Measurements from ENCODE around the gene CDX1.

The CDX1 gene

DNA sequence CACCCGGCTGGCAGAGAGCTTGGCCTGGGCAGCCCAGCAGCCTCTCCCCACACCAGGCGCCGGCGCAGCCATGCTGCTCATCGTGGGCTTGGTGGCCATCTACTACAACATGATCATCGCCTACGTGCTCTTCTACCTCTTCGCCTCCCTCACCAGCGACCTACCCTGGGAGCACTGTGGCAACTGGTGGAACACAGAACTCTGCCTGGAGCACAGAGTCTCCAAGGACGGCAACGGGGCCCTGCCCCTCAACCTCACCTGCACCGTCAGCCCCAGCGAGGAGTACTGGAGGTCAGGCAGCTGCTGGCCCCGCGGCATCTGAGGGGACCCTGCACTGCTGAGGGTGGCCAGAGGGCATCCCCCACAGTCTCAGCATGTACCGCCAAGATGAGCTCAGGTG, 30.4 kb downstream of the CDX1 start:
- peaks cover 47% of the 10 kb centered on the region for H3K27me3 ChIP-seq (ENCODE audit: insufficient read depth, low read length)

DNA sequence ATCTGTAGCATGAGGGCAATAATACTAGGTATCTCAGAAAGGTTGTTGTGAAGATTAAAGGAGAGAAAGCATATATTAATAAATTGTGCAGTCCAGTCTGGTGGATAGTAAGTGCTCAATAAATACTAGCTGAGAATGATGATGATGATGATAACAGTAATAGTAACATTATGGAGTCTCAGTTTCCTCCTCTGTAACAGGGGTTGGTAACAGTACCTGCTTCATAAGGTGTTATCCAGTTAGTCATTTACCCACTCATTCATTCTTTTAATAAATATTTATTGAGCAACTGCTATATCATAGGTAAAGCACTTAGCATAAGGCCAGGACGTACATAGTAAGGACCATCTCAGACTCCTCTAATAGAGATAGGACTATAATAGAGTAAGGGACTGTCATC, 30.9 kb downstream of the CDX1 start:
- Histone ChIP-seq H3K4me3 (ENCODE audit: low read depth, low read length) (no peak overlapping the region), H3K79me2 (ENCODE audit: control insufficient read depth, insufficient read depth, low read length, unreplicated experiment) (no peaks in the 10 kb centered on the region), H3K27me3 (ENCODE audit: insufficient read depth, low read length) (peaks cover 42% of the 10 kb centered on the region), H3K36me3 (ENCODE audit: insufficient read depth, low read length) (no peaks in the 10 kb centered on the region), H3K4me1 (ENCODE audit: control insufficient read depth, insufficient read depth, low read length, unreplicated experiment) (no peaks in the 10 kb centered on the region), H3K27ac (ENCODE audit: low read depth, low read length) (no peak overlapping the region), H2AFZ (ENCODE audit: low read length, unreplicated experiment) (no peak overlapping the region)

More for the DNA sequence above, 30.4 kb downstream of the CDX1 start:
- Histone ChIP-seq H3K79me2 (ENCODE audit: control insufficient read depth, insufficient read depth, low read length, unreplicated experiment) (no peaks in the 10 kb centered on the region), H3K4me3 (ENCODE audit: low read depth, low read length) (no peak overlapping the region), H3K27ac (ENCODE audit: low read depth, low read length) (no peak overlapping the region), H2AFZ (ENCODE audit: low read length, unreplicated experiment) (no peak overlapping the region), H3K36me3 (ENCODE audit: insufficient read depth, low read length) (no peaks in the 10 kb centered on the region), H3K4me1 (ENCODE audit: control insufficient read depth, insufficient read depth, low read length, unreplicated experiment) (no peaks in the 10 kb centered on the region)

DNA sequence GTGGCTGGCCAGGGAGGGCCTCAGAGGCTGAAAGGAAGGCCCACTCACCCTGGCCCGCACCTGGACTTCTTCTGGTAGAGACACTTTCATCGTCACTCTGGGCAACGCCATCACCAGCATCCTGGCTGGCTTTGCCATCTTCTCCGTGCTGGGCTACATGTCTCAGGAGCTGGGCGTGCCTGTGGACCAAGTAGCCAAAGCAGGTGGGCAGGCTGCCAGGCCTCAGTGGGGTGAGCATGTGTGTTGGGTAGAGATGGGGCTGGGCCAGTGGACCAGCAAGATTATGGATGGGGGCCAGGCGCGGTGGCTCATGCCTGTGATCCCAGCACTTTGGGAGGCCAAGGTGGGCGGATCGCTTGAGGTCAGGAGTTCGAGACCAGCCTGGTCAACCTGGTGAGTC, 35.9 kb downstream of the CDX1 start:
- H3K4me1 ChIP-seq (ENCODE audit: control insufficient read depth, insufficient read depth, low read length, unreplicated experiment): no peaks in the 10 kb centered on the region
- peaks cover 23% of the 10 kb centered on the region for H3K27me3 ChIP-seq (ENCODE audit: insufficient read depth, low read length)
- H3K27ac ChIP-seq (ENCODE audit: low read depth, low read length): no peak overlapping the region
- H3K79me2 ChIP-seq (ENCODE audit: control insufficient read depth, insufficient read depth, low read length, unreplicated experiment): no peaks in the 10 kb centered on the region
- H2AFZ ChIP-seq (ENCODE audit: low read length, unreplicated experiment): no peak overlapping the region
- H3K4me3 ChIP-seq (ENCODE audit: low read depth, low read length): no peak overlapping the region
- no peaks in the 10 kb centered on the region for H3K36me3 ChIP-seq (ENCODE audit: insufficient read depth, low read length)

DNA sequence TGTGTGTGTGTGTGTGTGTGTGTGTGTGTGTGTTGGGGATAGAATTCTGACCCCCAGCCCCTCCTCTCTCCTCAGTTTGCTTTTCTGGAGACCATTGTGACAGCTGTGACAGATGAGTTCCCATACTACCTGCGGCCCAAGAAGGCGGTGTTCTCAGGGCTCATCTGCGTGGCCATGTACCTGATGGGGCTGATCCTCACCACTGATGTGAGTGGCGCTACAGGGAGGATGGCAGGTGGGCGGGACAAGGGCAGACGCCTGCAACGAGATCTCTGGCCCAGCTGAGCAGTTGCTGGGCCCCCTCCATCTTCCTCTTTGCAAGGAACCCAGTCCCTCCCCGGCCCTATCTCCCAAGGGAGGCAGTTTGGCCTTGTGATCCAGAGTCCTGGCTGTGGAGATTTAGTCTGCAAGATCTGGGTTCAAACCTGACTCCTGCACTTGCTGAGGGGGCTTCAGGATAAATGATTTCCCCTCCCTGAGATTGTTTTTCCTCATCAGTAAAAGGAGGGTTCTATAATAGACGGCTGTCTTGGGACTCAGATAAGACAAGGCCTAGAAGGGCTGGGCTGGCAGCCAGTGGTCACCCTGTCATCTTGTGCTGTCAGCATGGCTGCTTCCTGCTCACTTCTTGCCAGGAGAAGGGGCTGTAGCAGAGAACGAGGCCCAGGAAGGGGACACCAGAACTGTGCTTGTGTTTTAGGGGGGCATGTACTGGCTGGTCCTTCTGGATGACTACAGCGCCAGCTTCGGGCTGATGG, 37.4 kb downstream of the CDX1 start:
- Histone ChIP-seq H3K27me3 (ENCODE audit: insufficient read depth, low read length) (peaks cover 8% of the 10 kb centered on the region), H3K27ac (ENCODE audit: low read depth, low read length) (no peak overlapping the region), H3K4me3 (ENCODE audit: low read depth, low read length) (no peak overlapping the region), H3K79me2 (ENCODE audit: control insufficient read depth, insufficient read depth, low read length, unreplicated experiment) (no peaks in the 10 kb centered on the region), H3K4me1 (ENCODE audit: control insufficient read depth, insufficient read depth, low read length, unreplicated experiment) (peaks cover 7% of the 10 kb centered on the region), H2AFZ (ENCODE audit: low read length, unreplicated experiment) (no peak overlapping the region), H3K36me3 (ENCODE audit: insufficient read depth, low read length) (no peaks in the 10 kb centered on the region)

DNA sequence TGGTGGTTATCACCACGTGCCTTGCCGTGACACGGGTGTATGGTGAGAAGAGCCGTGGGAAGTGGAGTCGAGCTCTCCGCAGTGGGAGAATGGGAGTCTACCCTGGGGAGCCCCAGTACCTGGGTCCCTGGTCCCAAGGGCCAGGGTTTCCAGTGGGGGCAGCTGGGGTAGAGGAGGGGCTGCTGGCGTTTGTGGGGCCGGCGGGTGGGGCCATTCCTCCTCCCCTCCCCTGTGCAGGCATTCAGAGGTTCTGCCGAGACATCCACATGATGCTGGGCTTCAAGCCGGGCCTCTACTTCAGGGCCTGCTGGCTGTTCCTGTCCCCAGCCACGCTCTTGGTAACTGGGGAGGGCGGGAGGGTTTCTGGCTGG, 38.0 kb downstream of the CDX1 start:
- Histone ChIP-seq H3K4me1 (ENCODE audit: control insufficient read depth, insufficient read depth, low read length, unreplicated experiment) (peaks cover 12% of the 10 kb centered on the region), H3K79me2 (ENCODE audit: control insufficient read depth, insufficient read depth, low read length, unreplicated experiment) (no peaks in the 10 kb centered on the region), H2AFZ (ENCODE audit: low read length, unreplicated experiment) (no peak overlapping the region), H3K27ac (ENCODE audit: low read depth, low read length) (no peak overlapping the region), H3K36me3 (ENCODE audit: insufficient read depth, low read length) (no peaks in the 10 kb centered on the region), H3K27me3 (ENCODE audit: insufficient read depth, low read length) (peaks cover 4% of the 10 kb centered on the region), H3K4me3 (ENCODE audit: low read depth, low read length) (no peak overlapping the region)

DNA sequence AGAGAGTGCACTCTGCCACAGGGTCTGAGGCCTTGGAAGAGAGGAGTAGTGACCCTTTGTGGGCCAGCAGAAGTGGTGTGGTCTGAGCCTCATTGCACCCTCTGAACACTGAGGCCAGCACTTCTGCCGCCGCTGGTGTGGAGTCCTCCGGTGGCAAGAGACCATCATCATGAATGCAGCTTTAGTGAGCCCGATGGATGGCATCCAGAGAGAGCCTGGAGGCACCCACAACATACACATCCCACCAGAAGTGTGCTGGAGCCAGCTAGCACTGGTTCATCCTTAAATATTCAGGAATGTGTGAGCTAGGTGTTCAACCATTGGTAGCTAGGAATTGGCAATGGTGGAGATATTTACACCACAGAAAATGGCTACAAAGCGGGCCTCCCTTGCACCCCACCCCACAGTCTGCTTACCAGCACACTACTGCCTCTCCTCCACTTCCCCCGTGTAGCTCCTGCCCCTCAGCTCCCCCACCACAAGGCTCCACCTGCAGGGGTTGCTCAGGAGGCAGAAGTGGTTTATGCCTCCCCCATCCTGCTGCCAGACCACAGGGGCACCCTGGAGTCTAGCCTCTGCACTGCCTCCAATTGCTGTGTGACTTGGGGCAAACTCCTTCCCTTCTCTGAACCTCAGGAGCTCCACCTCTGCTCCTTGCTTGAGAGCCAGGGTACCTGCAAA, 39.7 kb downstream of the CDX1 start:
- Histone ChIP-seq H3K27ac (ENCODE audit: low read depth, low read length) (no peak overlapping the region), H3K79me2 (ENCODE audit: control insufficient read depth, insufficient read depth, low read length, unreplicated experiment) (no peaks in the 10 kb centered on the region), H3K4me1 (ENCODE audit: control insufficient read depth, insufficient read depth, low read length, unreplicated experiment) (peaks cover 12% of the 10 kb centered on the region), H3K4me3 (ENCODE audit: low read depth, low read length) (no peak overlapping the region), H3K27me3 (ENCODE audit: insufficient read depth, low read length) (no peaks in the 10 kb centered on the region), H2AFZ (ENCODE audit: low read length, unreplicated experiment) (no peak overlapping the region), H3K36me3 (ENCODE audit: insufficient read depth, low read length) (no peaks in the 10 kb centered on the region)

DNA sequence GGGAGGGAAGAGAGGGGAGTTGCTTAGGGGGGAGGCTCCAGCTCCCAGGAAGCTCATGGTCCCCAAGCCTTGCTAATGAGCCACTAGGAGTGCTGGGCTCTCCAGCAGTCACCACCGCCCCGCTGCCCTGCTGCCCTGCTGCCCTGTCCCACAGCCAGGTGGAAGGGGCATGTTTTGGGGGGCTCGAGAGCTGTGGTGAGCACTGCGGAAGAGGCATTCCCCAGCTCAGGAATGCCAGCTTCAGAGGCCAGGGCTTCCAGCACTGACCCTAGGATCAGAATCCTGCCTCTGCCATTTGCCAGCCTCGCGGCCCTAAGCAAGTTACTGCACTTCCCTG, 40.2 kb downstream of the CDX1 start:
- H2AFZ ChIP-seq (ENCODE audit: low read length, unreplicated experiment): no peak overlapping the region
- no peak overlapping the region for H3K4me3 ChIP-seq (ENCODE audit: low read depth, low read length)
- H3K79me2 ChIP-seq (ENCODE audit: control insufficient read depth, insufficient read depth, low read length, unreplicated experiment): no peaks in the 10 kb centered on the region
- no peak overlapping the region for H3K27ac ChIP-seq (ENCODE audit: low read depth, low read length)
- peaks cover 12% of the 10 kb centered on the region for H3K4me1 ChIP-seq (ENCODE audit: control insufficient read depth, insufficient read depth, low read length, unreplicated experiment)
- no peaks in the 10 kb centered on the region for H3K27me3 ChIP-seq (ENCODE audit: insufficient read depth, low read length)
- no peaks in the 10 kb centered on the region for H3K36me3 ChIP-seq (ENCODE audit: insufficient read depth, low read length)

DNA sequence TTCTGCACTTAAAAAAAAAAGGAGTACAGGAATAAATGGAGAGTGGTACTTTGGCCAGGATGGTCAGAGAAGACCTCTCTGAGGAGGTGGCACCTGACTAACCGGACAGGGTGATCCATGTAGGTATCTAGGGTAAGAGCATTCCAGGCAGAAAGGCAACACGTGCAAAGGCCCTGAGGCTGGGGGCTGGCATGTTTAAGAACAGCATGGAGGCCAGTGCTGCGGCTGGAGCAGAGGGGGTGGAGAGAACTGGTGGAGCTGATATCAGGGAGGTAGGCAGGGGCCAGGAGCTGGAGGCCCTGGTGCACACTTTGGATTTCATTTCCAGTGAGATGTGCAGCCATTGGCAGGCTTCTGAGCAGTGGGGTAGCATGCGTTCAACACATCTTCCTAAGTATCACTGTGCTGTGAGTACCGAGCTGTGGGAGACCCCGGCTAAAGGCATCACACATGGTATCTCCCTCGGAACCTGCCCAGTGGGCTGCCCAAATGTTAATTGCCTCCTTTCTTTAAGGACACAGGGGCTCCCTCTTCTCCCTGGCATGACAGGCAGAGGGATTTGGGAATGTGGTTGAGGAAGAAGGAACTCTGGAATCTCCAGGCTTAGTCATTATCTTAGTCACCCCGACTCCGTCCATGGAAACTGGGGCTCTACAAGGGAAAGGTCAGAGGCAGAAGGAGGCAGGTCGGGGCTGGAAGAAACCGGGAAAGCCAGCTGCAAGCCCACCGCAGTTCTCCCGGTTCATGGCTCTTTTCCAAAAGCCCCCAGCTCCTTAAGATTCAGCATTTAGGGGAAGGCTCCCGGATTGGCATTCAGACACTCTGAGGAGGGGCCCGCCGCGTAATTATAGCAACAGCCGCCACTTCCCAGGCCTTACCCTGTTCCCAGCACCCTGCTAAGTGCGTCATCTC, 41.9 kb downstream of the CDX1 start:
- Histone ChIP-seq H2AFZ (ENCODE audit: low read length, unreplicated experiment) (no peak overlapping the region), H3K4me1 (ENCODE audit: control insufficient read depth, insufficient read depth, low read length, unreplicated experiment) (peaks cover 12% of the 10 kb centered on the region), H3K27me3 (ENCODE audit: insufficient read depth, low read length) (no peaks in the 10 kb centered on the region), H3K27ac (ENCODE audit: low read depth, low read length) (peak overlapping the region; percentile 2; the same call in 1 of the 2 replicates), H3K36me3 (ENCODE audit: insufficient read depth, low read length) (no peaks in the 10 kb centered on the region), H3K4me3 (ENCODE audit: low read depth, low read length) (no peak overlapping the region), H3K79me2 (ENCODE audit: control insufficient read depth, insufficient read depth, low read length, unreplicated experiment) (no peaks in the 10 kb centered on the region)

DNA sequence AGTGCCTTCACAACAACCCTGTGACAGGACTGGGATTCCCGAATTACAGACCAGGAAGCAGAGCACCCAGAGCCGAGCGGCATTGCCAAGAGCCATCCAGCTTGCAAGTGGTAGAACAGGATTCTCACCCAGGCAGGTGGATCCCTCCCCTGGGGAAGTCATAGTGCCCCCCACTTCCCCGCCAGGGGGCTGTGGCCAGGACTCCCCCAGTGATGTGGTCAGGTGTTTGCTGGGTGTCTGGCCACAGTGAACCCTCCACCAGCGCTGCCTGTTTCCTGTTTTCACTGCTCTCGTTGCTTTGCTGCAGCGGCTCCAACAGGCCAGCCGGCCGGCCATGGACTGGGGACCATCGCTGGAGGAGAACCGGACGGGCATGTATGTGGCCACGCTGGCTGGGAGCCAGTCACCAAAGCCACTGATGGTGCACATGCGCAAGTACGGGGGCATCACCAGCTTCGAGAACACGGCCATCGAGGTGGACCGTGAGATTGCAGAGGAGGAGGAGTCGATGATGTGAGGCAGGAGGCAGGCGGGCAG, 42.6 kb downstream of the CDX1 start:
- H3K27ac ChIP-seq (ENCODE audit: low read depth, low read length): 0 out of 2 replicates have a peak overlapping the region, but pooled peaks have one; percentile 2
- H3K4me1 ChIP-seq (ENCODE audit: control insufficient read depth, insufficient read depth, low read length, unreplicated experiment): peaks cover 12% of the 10 kb centered on the region
- no peak overlapping the region for H3K4me3 ChIP-seq (ENCODE audit: low read depth, low read length)
- no peaks in the 10 kb centered on the region for H3K27me3 ChIP-seq (ENCODE audit: insufficient read depth, low read length)
- no peaks in the 10 kb centered on the region for H3K79me2 ChIP-seq (ENCODE audit: control insufficient read depth, insufficient read depth, low read length, unreplicated experiment)
- no peak overlapping the region for H2AFZ ChIP-seq (ENCODE audit: low read length, unreplicated experiment)
- no peaks in the 10 kb centered on the region for H3K36me3 ChIP-seq (ENCODE audit: insufficient read depth, low read length)

DNA sequence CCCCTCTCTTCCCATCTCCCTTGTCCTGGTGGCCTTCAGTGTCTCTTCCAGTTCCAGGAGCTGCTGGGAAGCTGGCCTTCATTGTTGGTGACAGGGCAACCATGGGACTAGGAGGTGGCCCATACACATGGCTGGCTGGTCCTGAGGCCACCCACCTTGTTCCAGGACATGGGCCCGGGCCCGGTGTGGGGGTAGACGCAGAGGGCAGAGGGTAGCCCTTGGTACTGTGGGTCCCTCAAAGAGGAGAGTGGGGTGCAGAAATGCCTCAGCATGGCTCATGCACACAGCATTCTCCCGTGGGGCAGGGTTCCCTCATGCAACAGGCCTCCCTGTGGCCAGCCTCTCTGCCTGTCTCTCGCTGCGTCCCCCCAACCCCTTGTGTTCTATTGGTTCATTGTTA, 44.1 kb downstream of the CDX1 start:
- Histone ChIP-seq H3K4me3 (ENCODE audit: low read depth, low read length) (no peak overlapping the region), H3K79me2 (ENCODE audit: control insufficient read depth, insufficient read depth, low read length, unreplicated experiment) (no peaks in the 10 kb centered on the region), H3K36me3 (ENCODE audit: insufficient read depth, low read length) (no peaks in the 10 kb centered on the region), H3K27ac (ENCODE audit: low read depth, low read length) (no peak overlapping the region), H3K4me1 (ENCODE audit: control insufficient read depth, insufficient read depth, low read length, unreplicated experiment) (peaks cover 12% of the 10 kb centered on the region), H3K27me3 (ENCODE audit: insufficient read depth, low read length) (no peaks in the 10 kb centered on the region), H2AFZ (ENCODE audit: low read length, unreplicated experiment) (no peak overlapping the region)
